ENCODE measurements around the gene GLRA1. TPM values are rescaled to one million over a fixed set of nuclear protein-coding genes. Genes with fewer than 3 reads are reported as not detected.

The GLRA1 gene
- total RNA-seq, 1 experiment from 2014 or later = not detected

GRCh38 chr5:151905557-151905961 is 19.1 kb downstream of the GLRA1 start:
- BruUV-seq (replicated peaks) = no TSS peak
- no peaks in the 10 kb centered on the region for H3K9me3 ChIP-seq (ENCODE audit: control insufficient read depth, insufficient read depth, low read depth, low read length)
- no peaks in the 10 kb centered on the region for H3K27me3 ChIP-seq (ENCODE audit: control insufficient read depth, insufficient read depth, low read length)
- H3K4me3 ChIP-seq (ENCODE audit: low read depth in 2 of 2, low read length in 2 of 2) = no peak overlapping the region
- in situ Hi-C loops (cut with HindIII; ENCODE audit: low pct_unique_long_range_greater_than_20kb, low sequenced_read_pairs) (no loop called here), intact Hi-C loops (cut with micrococcal nuclease; ENCODE audit: unreplicated experiment) (no loop called here)
- POLR2A ChIA-PET = no interaction called here
- no peak for ATAC-seq
- H3K36me3 ChIP-seq (ENCODE audit: control insufficient read depth, insufficient read depth, low read length) = no peaks in the 10 kb centered on the region
- no peaks in the 10 kb centered on the region for H3K4me1 ChIP-seq (ENCODE audit: control insufficient read depth, insufficient read depth, low read length)
- no peak for TF ChIP-seq SIN3A (IDR thresholded peaks at IDR 0.05; ENCODE audit: borderline replicate concordance, insufficient read depth, low read depth, low read length)
- no peak for TF ChIP-seq POLR2AphosphoS5 (IDR thresholded peaks at IDR 0.05; ENCODE audit: low read depth, low read length)
- TF ChIP-seq, protein P1, sequence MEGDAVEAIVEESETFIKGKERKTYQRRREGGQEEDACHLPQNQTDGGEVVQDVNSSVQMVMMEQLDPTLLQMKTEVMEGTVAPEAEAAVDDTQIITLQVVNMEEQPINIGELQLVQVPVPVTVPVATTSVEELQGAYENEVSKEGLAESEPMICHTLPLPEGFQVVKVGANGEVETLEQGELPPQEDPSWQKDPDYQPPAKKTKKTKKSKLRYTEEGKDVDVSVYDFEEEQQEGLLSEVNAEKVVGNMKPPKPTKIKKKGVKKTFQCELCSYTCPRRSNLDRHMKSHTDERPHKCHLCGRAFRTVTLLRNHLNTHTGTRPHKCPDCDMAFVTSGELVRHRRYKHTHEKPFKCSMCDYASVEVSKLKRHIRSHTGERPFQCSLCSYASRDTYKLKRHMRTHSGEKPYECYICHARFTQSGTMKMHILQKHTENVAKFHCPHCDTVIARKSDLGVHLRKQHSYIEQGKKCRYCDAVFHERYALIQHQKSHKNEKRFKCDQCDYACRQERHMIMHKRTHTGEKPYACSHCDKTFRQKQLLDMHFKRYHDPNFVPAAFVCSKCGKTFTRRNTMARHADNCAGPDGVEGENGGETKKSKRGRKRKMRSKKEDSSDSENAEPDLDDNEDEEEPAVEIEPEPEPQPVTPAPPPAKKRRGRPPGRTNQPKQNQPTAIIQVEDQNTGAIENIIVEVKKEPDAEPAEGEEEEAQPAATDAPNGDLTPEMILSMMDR (IDR thresholded peaks at IDR 0.05) = no peak
- no peak for TF ChIP-seq TCF7L2 (IDR thresholded peaks at IDR 0.05; ENCODE audit: low read depth, low read length)
- no peak for TF ChIP-seq REST (IDR thresholded peaks at IDR 0.05; ENCODE audit: insufficient read depth in 1 of 2, low read depth in 2 of 2, low read length in 1 of 2)
- DNase-seq (ENCODE audit: low read depth, low spot score) = no peak
- H3K27ac ChIP-seq (ENCODE audit: low read length) = no peak overlapping the region
- CTCF ChIA-PET = no interaction called here

DNA sequence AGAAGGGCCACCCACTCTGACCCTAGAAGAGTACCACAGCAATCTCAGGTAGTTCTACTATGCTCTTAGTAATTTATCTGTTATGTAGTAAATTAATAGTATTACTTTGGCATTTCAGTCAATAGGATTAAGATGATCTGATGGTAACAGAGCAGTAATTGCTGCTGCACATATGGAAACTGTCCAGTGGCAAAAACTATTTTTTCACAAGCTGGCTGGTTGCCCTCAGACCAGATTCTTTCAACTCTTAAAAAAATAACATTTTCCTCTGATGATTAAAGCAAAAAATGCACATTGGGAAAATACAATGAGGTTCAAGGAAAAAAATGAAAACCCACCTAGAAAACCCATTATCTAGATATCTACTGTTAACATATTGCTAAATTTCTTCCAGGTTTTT is 19.7 kb downstream of the GLRA1 start:
- intact Hi-C loops (cut with micrococcal nuclease; ENCODE audit: unreplicated experiment) = no loop called here
- POLR2A ChIA-PET = no interaction called here
- no peaks in the 10 kb centered on the region for H3K9me3 ChIP-seq (ENCODE audit: control insufficient read depth, insufficient read depth, low read depth, low read length)
- no TSS peak for BruUV-seq (replicated peaks)
- no peaks in the 10 kb centered on the region for H3K27me3 ChIP-seq (ENCODE audit: control insufficient read depth, insufficient read depth, low read length)
- ATAC-seq (no peak), DNase-seq (ENCODE audit: low read depth, low spot score) (no peak)
- no peaks in the 10 kb centered on the region for H3K36me3 ChIP-seq (ENCODE audit: control insufficient read depth, insufficient read depth, low read length)
- in situ Hi-C loops (cut with HindIII; ENCODE audit: low pct_unique_long_range_greater_than_20kb, low sequenced_read_pairs) = no loop called here
- no peak overlapping the region for H3K4me3 ChIP-seq (ENCODE audit: low read depth in 2 of 2, low read length in 2 of 2)
- TF ChIP-seq POLR2AphosphoS5 (IDR thresholded peaks at IDR 0.05; ENCODE audit: low read depth, low read length) (no peak), SIN3A (IDR thresholded peaks at IDR 0.05; ENCODE audit: borderline replicate concordance, insufficient read depth, low read depth, low read length) (no peak), TCF7L2 (IDR thresholded peaks at IDR 0.05; ENCODE audit: low read depth, low read length) (no peak), REST (IDR thresholded peaks at IDR 0.05; ENCODE audit: insufficient read depth in 1 of 2, low read depth in 2 of 2, low read length in 1 of 2) (no peak)
- TF ChIP-seq, protein P1 (IDR thresholded peaks at IDR 0.05) = no peak
- H3K27ac ChIP-seq (ENCODE audit: low read length) = no peak overlapping the region
- no peaks in the 10 kb centered on the region for H3K4me1 ChIP-seq (ENCODE audit: control insufficient read depth, insufficient read depth, low read length)
- CTCF ChIA-PET = no interaction called here
